ENCODE results near the gene ATXN2L.

- no peak for TF ChIP-seq EZH2 (IDR thresholded peaks at IDR 0.05; ENCODE audit: borderline replicate concordance, low read length)
- TF ChIP-seq CTCF (IDR thresholded peaks at IDR 0.05; ENCODE audit: low read length), result no peak
Measured at GRCh38 chr16:28846933-28847273, 24.1 kb downstream of the ATXN2L start.

Measured in OCI-LY1 (cell line).